HAP-1 (cell line): ENCODE data around the gene PDE6H.

ENCODE experiments used
- DNase-seq, 2 experiments: peaks; one replicate each; pipeline ENCODE4 v3.0.0-alpha.2; 2016 to 2020; ENCODE audit warnings: low spot score in 2 of 2
- H3K27me3 ChIP-seq: fragments of 250-450 bp; sonication (Bioruptor Pico); 2 replicates; pipeline ENCODE4 v1.5.1; 2020; ENCODE audit warnings: low read depth, mild to moderate bottlenecking, moderate library complexity
- H3K36me3 ChIP-seq: fragments of 250-450 bp; sonication (Bioruptor Pico); replicated peaks from 2 replicates; pipeline ENCODE4 v1.5.1; 2020; ENCODE audit warnings: mild to moderate bottlenecking
- H3K4me1 ChIP-seq: fragments of 250-450 bp; sonication (Bioruptor Pico); 2 replicates; pipeline ENCODE4 v1.5.1; 2020; ENCODE audit warnings: mild to moderate bottlenecking
- H3K4me3 ChIP-seq: fragments of 250-450 bp; sonication (Bioruptor Pico); 2 replicates; pipeline ENCODE4 v1.5.1; 2020; ENCODE audit warnings: mild to moderate bottlenecking, moderate library complexity
- H3K9me3 ChIP-seq: fragments of 250-450 bp; sonication (Bioruptor Pico); 2 replicates; pipeline ENCODE4 v1.5.1; 2020; ENCODE audit warnings: mild to moderate bottlenecking, moderate library complexity
- in situ Hi-C: fragments of 300-500 bp; cut with MboI; formaldehyde crosslinking; loops from 3 replicates; pipeline ENCODE4 v1.14.3; 2020; ENCODE audit warnings: low sequenced_read_pairs, inconsistent platforms, mixed read lengths

Gene PDE6H

DNA sequence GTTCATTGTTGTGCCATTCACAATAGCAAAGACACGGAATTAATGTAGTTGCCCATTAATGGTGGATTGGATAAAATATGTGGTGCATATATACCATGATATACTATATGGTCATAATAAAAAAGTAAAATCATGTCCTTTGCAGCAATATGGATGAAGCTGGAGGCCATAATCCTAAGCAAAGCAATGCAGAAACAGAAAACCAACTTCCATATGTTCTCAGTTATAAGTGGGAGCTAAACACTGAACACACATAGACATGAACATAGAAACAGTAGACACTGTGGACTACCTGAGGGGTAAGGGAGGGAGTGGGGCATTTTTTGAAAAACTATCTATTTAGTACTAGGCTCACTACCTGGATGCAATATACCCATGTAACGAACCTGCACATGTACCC lies 31.5 kb upstream of the PDE6H start:
- Histone ChIP-seq H3K4me3 (no peak overlapping the region), H3K36me3 (no peaks in the 10 kb centered on the region), H3K4me1 (no peaks in the 10 kb centered on the region), H3K9me3 (no peaks in the 10 kb centered on the region), H3K27me3 (no peaks in the 10 kb centered on the region)
- DNase-seq = no peak
- in situ Hi-C loops = no loop called here

DNA sequence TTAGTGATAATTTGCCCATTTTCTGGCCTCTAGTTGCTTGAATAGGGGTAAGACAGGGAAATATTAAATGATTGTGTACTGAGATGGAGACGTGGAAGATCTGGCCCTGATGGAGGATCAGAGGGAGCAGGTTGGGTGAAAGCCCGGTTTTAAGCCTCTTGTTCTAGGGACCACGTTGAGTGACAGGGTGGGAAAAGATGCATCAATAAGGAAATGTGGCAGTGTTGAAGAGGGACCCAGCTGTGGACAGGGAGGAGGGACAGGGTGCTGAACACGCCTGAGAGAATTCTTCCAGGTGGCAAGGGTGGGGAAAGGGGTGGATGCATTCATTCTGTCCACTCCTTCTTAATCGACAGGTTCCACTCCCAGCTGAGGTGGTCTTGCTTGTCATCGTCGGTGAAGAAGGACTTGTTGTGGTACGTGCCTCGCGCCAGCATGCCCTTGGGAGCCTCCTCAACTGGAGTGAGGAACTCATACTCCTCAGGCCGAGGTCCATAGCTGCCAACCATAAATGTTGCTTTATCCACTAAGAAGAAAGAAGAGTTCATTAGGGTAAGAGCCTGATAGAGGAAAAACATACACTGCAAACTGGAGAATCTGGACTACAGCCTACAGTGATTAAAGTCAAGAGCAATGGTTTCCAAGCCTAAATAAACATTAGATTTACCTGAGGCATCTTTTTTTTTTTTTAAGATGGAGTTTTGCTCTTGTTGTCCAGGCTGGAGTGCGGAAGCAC lies 30.5 kb upstream of the PDE6H start:
- in situ Hi-C loops = no loop called here
- H3K36me3 ChIP-seq = no peaks in the 10 kb centered on the region
- H3K9me3 ChIP-seq = no peaks in the 10 kb centered on the region
- no peak for DNase-seq
- no peaks in the 10 kb centered on the region for H3K27me3 ChIP-seq
- H3K4me1 ChIP-seq = no peaks in the 10 kb centered on the region
- H3K4me3 ChIP-seq = no peak overlapping the region

DNA sequence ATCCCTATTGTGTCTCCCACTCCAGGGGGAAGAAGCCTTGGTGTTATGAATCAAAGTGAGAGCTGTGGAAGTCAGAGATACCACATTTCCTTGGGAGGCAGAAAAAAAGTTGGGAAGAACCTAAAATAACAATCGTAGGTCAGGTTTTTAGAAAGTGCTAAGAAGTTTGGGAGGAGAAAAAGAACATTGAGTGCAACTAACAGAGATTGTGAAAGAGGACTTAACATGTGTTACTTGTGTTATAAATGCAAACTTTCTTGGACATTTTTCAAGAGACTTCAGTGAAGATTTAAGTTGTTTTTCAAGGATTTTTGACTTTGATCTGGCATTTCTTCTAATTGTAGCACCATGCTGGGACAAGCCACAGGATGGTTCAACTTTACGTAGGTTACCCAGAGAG lies 26.7 kb upstream of the PDE6H start:
- in situ Hi-C loops = no loop called here
- no peaks in the 10 kb centered on the region for H3K9me3 ChIP-seq
- no peak for DNase-seq
- no peaks in the 10 kb centered on the region for H3K36me3 ChIP-seq
- no peaks in the 10 kb centered on the region for H3K4me1 ChIP-seq
- no peaks in the 10 kb centered on the region for H3K27me3 ChIP-seq
- no peak overlapping the region for H3K4me3 ChIP-seq

DNA sequence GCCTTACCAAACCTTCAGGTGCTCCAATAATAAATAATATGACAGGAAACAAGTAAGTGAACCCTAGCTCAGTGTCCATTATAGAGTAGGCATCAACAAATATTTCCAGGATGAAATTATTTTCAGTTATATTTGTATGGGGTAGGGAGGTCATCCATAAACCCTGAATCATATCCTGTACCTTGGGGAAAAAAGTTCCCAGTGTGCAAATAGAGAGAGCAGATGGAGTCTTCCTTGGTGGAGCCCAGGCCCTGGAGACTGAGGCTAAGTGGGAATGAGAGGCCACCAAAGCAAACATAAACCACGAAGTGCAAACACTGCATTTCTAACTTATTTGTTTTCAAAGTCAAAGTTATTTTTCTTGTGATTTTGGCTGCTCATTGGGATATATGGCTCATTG lies 26.0 kb upstream of the PDE6H start:
- H3K27me3 ChIP-seq = no peaks in the 10 kb centered on the region
- no peak overlapping the region for H3K4me3 ChIP-seq
- H3K36me3 ChIP-seq = no peaks in the 10 kb centered on the region
- in situ Hi-C loops = no loop called here
- H3K4me1 ChIP-seq = no peaks in the 10 kb centered on the region
- no peak for DNase-seq
- H3K9me3 ChIP-seq = no peaks in the 10 kb centered on the region

DNA sequence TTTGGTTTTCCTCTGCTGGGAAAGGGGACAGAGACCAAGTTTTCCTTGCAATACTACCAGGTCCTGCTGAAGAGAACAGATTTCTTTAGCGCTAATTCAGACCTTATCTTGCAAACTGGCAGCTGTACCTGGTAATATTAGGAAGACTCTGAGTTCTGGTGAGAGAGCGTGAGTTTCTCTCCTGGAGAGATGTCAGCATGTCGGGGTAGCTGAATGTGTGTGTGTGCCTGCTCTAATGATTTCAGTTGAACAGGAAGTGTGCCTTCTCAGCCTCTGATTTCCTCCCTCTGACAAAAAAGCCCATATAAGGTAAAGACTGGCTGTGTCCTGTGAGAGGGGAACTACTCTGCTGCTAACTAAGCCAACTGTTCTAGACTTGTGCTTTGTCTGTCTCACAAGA lies 24.2 kb upstream of the PDE6H start:
- Histone ChIP-seq H3K4me3 (no peak overlapping the region), H3K9me3 (no peaks in the 10 kb centered on the region), H3K27me3 (no peaks in the 10 kb centered on the region), H3K36me3 (no peaks in the 10 kb centered on the region), H3K4me1 (no peaks in the 10 kb centered on the region)
- DNase-seq = no peak
- in situ Hi-C loops = no loop called here

- no peaks in the 10 kb centered on the region for H3K27me3 ChIP-seq
- H3K36me3 ChIP-seq = no peaks in the 10 kb centered on the region
- no peak overlapping the region for H3K4me3 ChIP-seq
- no peaks in the 10 kb centered on the region for H3K9me3 ChIP-seq
- no peaks in the 10 kb centered on the region for H3K4me1 ChIP-seq
- no peak for DNase-seq
- in situ Hi-C loops = no loop called here
Measured at GRCh38 chr12:14949631-14950030, 23.2 kb upstream of the PDE6H start.

DNA sequence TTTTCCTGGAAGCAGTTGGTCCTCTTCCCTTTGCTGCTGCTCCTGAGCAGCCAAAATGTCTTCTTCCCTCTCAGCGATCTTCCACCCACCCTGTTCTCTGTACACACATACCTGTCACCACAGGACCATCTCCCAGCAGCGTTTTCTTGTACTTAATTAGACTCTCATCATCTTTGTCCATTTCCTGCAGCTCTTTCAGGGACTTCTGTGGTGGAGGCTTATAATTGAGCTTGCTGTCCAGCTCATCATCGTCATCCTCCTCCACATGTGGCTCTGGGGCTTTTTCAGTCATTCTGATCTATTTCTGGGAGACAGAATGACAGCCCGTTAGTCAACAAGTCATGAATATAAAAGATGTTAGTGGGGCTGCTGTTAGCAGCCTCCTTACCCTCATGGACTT lies 22.4 kb upstream of the PDE6H start:
- in situ Hi-C loops = no loop called here
- H3K9me3 ChIP-seq = no peaks in the 10 kb centered on the region
- no peak for DNase-seq
- no peak overlapping the region for H3K4me3 ChIP-seq
- H3K36me3 ChIP-seq = no peaks in the 10 kb centered on the region
- H3K27me3 ChIP-seq = no peaks in the 10 kb centered on the region
- no peaks in the 10 kb centered on the region for H3K4me1 ChIP-seq

- Histone ChIP-seq H3K9me3 (no peaks in the 10 kb centered on the region), H3K4me3 (no peak overlapping the region), H3K36me3 (no peaks in the 10 kb centered on the region), H3K27me3 (no peaks in the 10 kb centered on the region), H3K4me1 (no peaks in the 10 kb centered on the region)
- in situ Hi-C loops = no loop called here
- no peak for DNase-seq
Measured at GRCh38 chr12:14950982-14951746, 21.7 kb upstream of the PDE6H start.

GRCh38 chr12:14951851-14952250 lies 21.0 kb upstream of the PDE6H start:
- Histone ChIP-seq H3K27me3 (no peaks in the 10 kb centered on the region), H3K36me3 (no peaks in the 10 kb centered on the region), H3K4me1 (no peaks in the 10 kb centered on the region), H3K4me3 (no peak overlapping the region), H3K9me3 (no peaks in the 10 kb centered on the region)
- no peak for DNase-seq
- in situ Hi-C loops = no loop called here

GRCh38 chr12:14952299-14952921 lies 20.4 kb upstream of the PDE6H start:
- DNase-seq = no peak

DNA sequence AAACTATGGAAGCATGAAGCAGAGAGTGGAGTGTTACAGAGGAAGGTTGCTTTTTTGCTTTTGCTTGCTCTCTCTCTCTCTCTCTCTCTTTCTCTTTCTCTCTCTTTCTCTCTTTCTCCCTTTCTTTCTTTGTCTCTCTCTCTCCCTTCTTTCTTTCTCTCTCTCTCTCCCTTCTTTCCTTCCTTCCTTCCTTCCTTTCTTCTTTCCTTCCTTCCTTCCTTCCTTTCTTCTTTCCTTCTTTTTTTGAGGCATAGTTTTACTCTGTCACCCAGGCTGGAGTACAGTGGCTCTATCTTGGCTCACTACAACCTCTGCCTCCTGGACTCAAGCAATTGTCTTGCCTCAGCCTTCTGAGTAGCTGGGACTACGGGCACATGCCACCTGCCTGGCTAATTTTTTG lies 19.1 kb upstream of the PDE6H start:
- DNase-seq = no peak
- Histone ChIP-seq H3K4me3 (no peak overlapping the region), H3K27me3 (peaks cover 6% of the 10 kb centered on the region; the same call in 1 of the 2 replicates), H3K9me3 (no peaks in the 10 kb centered on the region), H3K36me3 (no peaks in the 10 kb centered on the region), H3K4me1 (no peaks in the 10 kb centered on the region)
- in situ Hi-C loops = no loop called here

More at GRCh38 chr12:14952299-14952921, 20.4 kb upstream of the PDE6H start:
- Histone ChIP-seq H3K4me3 (no peak overlapping the region), H3K4me1 (no peaks in the 10 kb centered on the region), H3K27me3 (no peaks in the 10 kb centered on the region), H3K9me3 (no peaks in the 10 kb centered on the region), H3K36me3 (no peaks in the 10 kb centered on the region)
- in situ Hi-C loops = no loop called here

DNA sequence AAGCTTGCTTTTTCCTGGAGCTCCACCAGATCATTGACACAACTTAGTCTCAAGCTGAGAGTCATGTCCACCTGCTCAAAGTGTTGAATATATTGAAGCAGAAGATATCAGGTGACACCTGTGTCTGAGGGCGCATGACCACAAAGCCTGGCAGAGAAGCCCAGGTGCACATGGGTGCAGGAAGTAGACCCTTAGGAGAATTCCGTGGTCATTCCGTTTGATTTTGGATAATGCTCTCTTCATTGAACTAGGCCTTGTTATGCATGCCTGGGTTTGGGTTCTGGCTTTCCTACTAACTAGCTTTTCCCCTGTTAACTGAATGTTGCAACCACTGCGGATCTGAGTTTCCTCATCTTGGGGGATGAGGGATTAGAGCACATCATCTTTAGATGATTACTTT lies 18.6 kb upstream of the PDE6H start:
- Histone ChIP-seq H3K9me3 (no peaks in the 10 kb centered on the region), H3K4me1 (no peaks in the 10 kb centered on the region), H3K36me3 (no peaks in the 10 kb centered on the region), H3K27me3 (peaks cover 6% of the 10 kb centered on the region; the same call in 1 of the 2 replicates), H3K4me3 (no peak overlapping the region)
- DNase-seq = no peak
- in situ Hi-C loops = no loop called here

DNA sequence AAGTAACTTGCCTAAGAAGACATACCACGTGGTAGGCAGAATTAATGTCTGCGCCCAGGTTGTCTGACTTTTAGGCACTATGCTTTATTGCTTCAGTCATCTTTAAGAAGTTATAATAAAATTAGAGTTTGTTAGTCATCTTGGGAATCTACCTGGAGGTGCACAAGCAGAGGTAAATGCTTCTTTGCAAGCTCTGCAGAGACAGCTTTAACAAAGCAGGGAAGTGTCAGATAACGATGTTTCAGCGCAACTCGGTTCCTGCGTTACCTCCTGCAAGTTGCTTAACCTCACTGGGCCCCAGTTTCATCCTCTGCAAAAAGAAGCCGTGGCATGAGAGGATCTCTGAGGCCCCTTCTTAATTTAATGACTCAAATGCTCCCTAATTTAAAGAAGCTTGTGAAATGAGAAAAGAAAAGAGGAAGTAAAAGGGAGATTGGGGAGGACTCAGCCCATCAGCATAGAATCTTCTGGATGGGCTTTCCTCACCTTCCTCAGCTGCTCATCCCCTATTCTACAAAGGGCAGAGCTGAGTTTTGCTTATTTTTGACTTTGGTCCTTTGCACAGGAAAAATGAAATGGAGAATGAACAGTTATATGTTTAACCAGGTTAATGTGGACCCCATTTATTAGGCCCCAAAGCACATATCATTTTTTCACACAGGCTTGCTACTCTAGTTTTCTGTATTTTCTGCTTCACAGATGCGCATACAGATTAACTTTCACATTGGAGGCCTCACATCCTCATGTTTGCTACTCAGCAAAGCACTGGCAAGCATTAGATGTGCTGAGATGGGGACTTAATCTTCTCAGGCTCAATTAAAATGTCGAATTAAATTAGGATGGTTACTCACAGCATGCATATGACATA lies 16.6 kb upstream of the PDE6H start:
- no peak for DNase-seq
- Histone ChIP-seq H3K36me3 (no peaks in the 10 kb centered on the region), H3K4me1 (no peaks in the 10 kb centered on the region), H3K9me3 (no peaks in the 10 kb centered on the region), H3K4me3 (no peak overlapping the region), H3K27me3 (peaks cover 12% of the 10 kb centered on the region)
- in situ Hi-C loops = no loop called here
